ENCODE results near the gene SMDT1. TPM values are rescaled to one million over a fixed set of nuclear protein-coding genes. Genes with fewer than 3 reads are reported as not detected.
A peak's percentile ranks its signal among the peaks of the same experiment; 100 is the strongest.

SMDT1 gene
- polyA plus RNA-seq, 2 of the 4 experiments (the other 2 are of a cell fraction), result 25.3 to 27.1 TPM

- H3K4me3 ChIP-seq, result no peak overlapping the region
- FAIRE-seq, result no peak
- H3K27ac ChIP-seq, result no peak overlapping the region
- ChIA-PET POLR2A (no interaction called here), CTCF (interaction anchor here (1.0 kb wide), 2 partner anchors 9 to 432 kb away, joined by 3 read pairs; no protein-coding TSS in a partner anchor)
- no peak for TF ChIP-seq POLR2AphosphoS2 (conservative IDR thresholded peaks at IDR 0.05; ENCODE audit: low read length)
- no peak for TF ChIP-seq HOXA7 (CRISPR knock-in tag; IDR thresholded peaks at IDR 0.05)
- TF ChIP-seq FOSB (CRISPR knock-in tag; IDR thresholded peaks at IDR 0.05), result no peak
- TF ChIP-seq HES2 (IDR thresholded peaks at IDR 0.05), result no peak
- TF ChIP-seq CBX8 (IDR thresholded peaks at IDR 0.05), result no peak
- TF ChIP-seq ZNF302 (CRISPR knock-in tag; IDR thresholded peaks at IDR 0.05), result no peak
- TF ChIP-seq RFX5 (IDR thresholded peaks at IDR 0.05), result no peak
- TF ChIP-seq CTCF (IDR thresholded peaks at IDR 0.05), result no peak
- no peak for TF ChIP-seq PHF8 (IDR thresholded peaks at IDR 0.05; ENCODE audit: borderline replicate concordance, low read depth)
- DNase-seq (ENCODE audit: low read depth in 1 of 2, low spot score in 1 of 2), result no peak
- H3K4me2 ChIP-seq, result no peak overlapping the region
- H3K9me3 ChIP-seq, result peaks cover 6% of the 10 kb centered on the region; the same call in 2 of the 3 replicates
- H3K4me1 ChIP-seq, result no peaks in the 10 kb centered on the region
- ATAC-seq, result no peak
These were observed 37.7 kb upstream of the SMDT1 start for GRCh38 chr22:42041784-42042183.

- ChIA-PET CTCF (no interaction called here), POLR2A (no interaction called here)
- no peak overlapping the region for H3K27ac ChIP-seq
- no peak for FAIRE-seq
- no peak for ATAC-seq
- 69% methylated on average over 2 of the region's 2 CpGs for WGBS (ENCODE audit: missing lambda C conversion rate)
- H3K9me3 ChIP-seq, result no peaks in the 10 kb centered on the region
- no peaks in the 10 kb centered on the region for H3K4me1 ChIP-seq
- H3K4me2 ChIP-seq, result no peak overlapping the region
- no peak for TF ChIP-seq HES2 (IDR thresholded peaks at IDR 0.05)
- no peak for TF ChIP-seq FOSB (CRISPR knock-in tag; IDR thresholded peaks at IDR 0.05)
- no peak for TF ChIP-seq CHD2 (IDR thresholded peaks at IDR 0.05; ENCODE audit: low read length, partially characterized antibody)
- TF ChIP-seq ZC3H11A (IDR thresholded peaks at IDR 0.05), result no peak
- no peak for TF ChIP-seq KDM1A (IDR thresholded peaks at IDR 0.05; ENCODE audit: low read depth)
- TF ChIP-seq MAFK (IDR thresholded peaks at IDR 0.05; ENCODE audit: partially characterized antibody), result peak; percentile 42
- H3K4me3 ChIP-seq, result no peak overlapping the region
- DNase-seq (ENCODE audit: low read depth in 1 of 2, low spot score in 1 of 2), result no peak
These were observed 28.8 kb upstream of the SMDT1 start for GRCh38 chr22:42050641-42051180.

GRCh38 chr22:42052765-42053164, 26.7 kb upstream of the SMDT1 start:
- POLR2A ChIA-PET, result no interaction called here
- TF ChIP-seq ZC3H11A (IDR thresholded peaks at IDR 0.05) (no peak), HES2 (IDR thresholded peaks at IDR 0.05) (no peak)
- DNase-seq (ENCODE audit: low read depth in 1 of 2, low spot score in 1 of 2), result no peak
- Histone ChIP-seq H3K27ac (no peak overlapping the region), H3K4me2 (no peak overlapping the region), H3K9me3 (peaks cover 13% of the 10 kb centered on the region; the same call in 1 of the 3 replicates), H3K4me1 (no peaks in the 10 kb centered on the region), H3K4me3 (no peak overlapping the region)
- no peak for FAIRE-seq
- WGBS (ENCODE audit: missing lambda C conversion rate), result 82% methylated on average over 3 of the region's 3 CpGs
- ATAC-seq, result no peak
- CTCF ChIA-PET, result no interaction called here

GRCh38 chr22:42056757-42057511, 22.6 kb upstream of the SMDT1 start:
- POLR2A ChIA-PET, result no interaction called here
- TF ChIP-seq HOXB5 (CRISPR knock-in tag; IDR thresholded peaks at IDR 0.05) (no peak), PBX3 (IDR thresholded peaks at IDR 0.05) (no peak), E2F6 (IDR thresholded peaks at IDR 0.05; ENCODE audit: borderline replicate concordance, low read depth) (no peak), TP53 (CRISPR knock-in tag; IDR thresholded peaks at IDR 0.05) (no peak), ZNF302 (CRISPR knock-in tag; IDR thresholded peaks at IDR 0.05) (no peak), CHD2 (IDR thresholded peaks at IDR 0.05; ENCODE audit: low read length, partially characterized antibody) (no peak), HOXA7 (CRISPR knock-in tag; IDR thresholded peaks at IDR 0.05) (no peak), MAX (IDR thresholded peaks at IDR 0.05) (no peak), CTCF (IDR thresholded peaks at IDR 0.05) (no peak), BHLHE40 (IDR thresholded peaks at IDR 0.05; ENCODE audit: low read depth, low read length) (no peak), ZSCAN20 (CRISPR knock-in tag; IDR thresholded peaks at IDR 0.05) (no peak), CBX8 (IDR thresholded peaks at IDR 0.05) (no peak), JUN (IDR thresholded peaks at IDR 0.05) (no peak), CEBPB (IDR thresholded peaks at IDR 0.05) (no peak)

More at GRCh38 chr22:42056757-42057511, 22.6 kb upstream of the SMDT1 start:
- ATAC-seq (no peak), DNase-seq (ENCODE audit: low read depth in 1 of 2, low spot score in 1 of 2) (no peak), FAIRE-seq (no peak)
- peaks cover 18% of the 10 kb centered on the region; the same call in 1 of the 3 replicates for H3K9me3 ChIP-seq
- H3K27ac ChIP-seq, result no peak overlapping the region
- H3K4me1 ChIP-seq, result no peaks in the 10 kb centered on the region
- H3K4me3 ChIP-seq, result no peak overlapping the region
- WGBS (ENCODE audit: missing lambda C conversion rate), result 100% methylated on average over 1 of the region's 1 CpG
- CTCF ChIA-PET, result no interaction called here
- no peak overlapping the region for H3K4me2 ChIP-seq
